Stimulated activated CD8-positive, alpha-beta memory T cell treated with anti-CD3 and anti-CD28 coated beads, Interleukin-12 subunit alpha, Interleukin-12 subunit beta, amount 100 ng/mL, for 1 hour (primary cell): ENCODE data around the gene DUS3L.
A peak's percentile ranks its signal among the peaks of the same experiment; 100 is the strongest.

ENCODE experiments used
- DNase-seq: peaks from one replicate; pipeline ENCODE4 v3.0.0-alpha.2; 2020; ENCODE audit warnings: low read depth

The DUS3L gene, protein sequence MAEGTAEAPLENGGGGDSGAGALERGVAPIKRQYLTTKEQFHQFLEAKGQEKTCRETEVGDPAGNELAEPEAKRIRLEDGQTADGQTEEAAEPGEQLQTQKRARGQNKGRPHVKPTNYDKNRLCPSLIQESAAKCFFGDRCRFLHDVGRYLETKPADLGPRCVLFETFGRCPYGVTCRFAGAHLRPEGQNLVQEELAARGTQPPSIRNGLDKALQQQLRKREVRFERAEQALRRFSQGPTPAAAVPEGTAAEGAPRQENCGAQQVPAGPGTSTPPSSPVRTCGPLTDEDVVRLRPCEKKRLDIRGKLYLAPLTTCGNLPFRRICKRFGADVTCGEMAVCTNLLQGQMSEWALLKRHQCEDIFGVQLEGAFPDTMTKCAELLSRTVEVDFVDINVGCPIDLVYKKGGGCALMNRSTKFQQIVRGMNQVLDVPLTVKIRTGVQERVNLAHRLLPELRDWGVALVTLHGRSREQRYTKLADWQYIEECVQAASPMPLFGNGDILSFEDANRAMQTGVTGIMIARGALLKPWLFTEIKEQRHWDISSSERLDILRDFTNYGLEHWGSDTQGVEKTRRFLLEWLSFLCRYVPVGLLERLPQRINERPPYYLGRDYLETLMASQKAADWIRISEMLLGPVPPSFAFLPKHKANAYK

DNA sequence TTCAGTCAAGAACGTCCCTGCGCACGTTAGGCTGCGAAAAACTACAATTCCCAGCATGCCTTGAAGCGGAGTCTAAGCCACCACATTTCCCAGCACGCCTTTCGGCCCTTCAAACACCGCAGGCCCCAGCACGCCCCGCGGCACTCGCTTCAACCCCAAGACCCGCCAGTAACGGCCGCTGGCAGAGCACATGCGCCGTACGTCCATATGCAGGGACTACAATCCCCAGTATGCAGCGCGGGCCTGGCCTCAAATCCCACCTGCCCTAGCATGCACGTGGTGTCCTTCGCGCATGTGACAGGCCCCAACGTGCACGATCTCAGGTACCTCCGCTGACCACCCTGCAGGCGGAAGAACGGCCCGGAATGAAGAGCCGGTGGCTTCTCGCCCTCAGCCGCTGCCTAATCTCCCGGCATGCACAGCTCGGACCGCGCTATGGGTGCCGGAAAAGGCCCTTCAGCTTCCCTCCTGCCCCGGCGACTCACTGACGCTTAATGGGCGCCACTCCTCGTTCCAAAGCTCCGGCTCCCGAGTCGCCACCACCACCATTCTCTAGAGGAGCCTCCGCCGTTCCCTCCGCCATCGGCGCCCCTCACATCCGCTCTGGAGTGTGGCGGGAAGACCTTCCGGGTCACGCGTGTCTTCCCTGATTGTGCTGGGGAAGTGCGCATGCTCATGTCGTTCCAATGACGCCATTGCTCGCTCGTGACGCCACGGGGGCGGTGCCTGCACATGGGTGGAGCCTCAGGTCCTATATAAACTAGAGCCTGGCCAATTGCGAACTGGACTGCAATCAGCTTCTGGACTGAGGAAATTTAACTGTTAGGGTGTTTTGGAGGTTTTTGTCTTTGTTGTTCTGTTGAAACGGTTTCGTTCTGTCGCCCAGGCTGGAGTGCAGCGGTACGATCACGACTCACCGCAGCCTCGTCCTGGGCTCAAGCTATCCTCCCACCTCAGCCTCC lies at the start of gene DUS3L:
Gene DUS3L, minus strand, starts transcription at position 605 of the 962 bp plus-strand sequence. Its CDS starts 22 bp downstream, at position 583.
- peak; percentile 94 for DNase-seq

DNA sequence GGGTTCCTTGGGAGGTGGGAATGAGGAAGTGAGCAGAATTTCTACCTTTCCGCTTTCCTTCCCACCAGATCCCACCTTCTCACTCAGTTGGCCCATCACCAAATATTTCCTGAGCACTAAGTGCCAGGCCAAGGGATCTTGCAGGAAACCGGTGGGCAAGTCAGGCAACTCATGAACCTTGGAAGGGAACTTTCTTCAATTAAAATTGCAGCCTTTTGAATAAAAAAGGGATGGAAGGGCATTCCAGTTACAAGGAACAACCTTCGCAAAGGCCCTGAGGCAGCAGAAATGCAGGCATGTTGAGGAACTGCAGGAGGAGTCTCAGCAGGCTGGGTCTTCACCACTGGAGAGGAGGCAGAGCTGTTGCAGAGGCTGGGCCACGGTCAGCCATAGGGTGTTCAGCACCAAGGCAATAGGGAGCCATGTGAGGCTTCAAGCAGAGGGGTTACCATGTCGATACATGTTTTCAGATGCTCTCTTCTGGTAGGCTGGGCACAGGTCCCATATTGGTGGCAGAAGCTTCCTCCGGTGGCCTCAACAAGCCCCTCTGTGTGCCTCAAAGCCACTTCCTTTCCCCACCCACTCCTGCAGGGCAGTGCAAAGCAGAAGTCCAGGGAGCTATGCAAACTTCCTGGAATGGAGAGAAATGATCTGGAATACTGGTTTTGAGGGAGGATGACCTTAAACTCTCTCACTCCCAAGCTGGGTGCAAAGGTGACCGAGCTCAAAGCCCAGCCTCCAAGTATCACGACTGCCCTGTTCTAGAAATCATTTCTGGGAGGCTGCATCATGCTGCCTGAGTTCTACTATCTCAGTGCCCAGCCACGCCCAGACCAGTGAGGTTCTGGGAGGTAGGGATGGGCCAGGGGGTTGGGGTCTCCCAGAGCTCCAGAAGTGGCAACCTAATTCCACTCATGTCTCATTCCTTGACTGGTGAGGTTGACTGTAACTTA lies 48.4 kb upstream of the DUS3L start, which contains the start of gene FUT6:
Gene FUT6, minus strand, starts transcription at position 638 of the 953 bp plus-strand sequence. CDS start 7,135 bp downstream, outside the sequence.
- no peak for DNase-seq

DNA sequence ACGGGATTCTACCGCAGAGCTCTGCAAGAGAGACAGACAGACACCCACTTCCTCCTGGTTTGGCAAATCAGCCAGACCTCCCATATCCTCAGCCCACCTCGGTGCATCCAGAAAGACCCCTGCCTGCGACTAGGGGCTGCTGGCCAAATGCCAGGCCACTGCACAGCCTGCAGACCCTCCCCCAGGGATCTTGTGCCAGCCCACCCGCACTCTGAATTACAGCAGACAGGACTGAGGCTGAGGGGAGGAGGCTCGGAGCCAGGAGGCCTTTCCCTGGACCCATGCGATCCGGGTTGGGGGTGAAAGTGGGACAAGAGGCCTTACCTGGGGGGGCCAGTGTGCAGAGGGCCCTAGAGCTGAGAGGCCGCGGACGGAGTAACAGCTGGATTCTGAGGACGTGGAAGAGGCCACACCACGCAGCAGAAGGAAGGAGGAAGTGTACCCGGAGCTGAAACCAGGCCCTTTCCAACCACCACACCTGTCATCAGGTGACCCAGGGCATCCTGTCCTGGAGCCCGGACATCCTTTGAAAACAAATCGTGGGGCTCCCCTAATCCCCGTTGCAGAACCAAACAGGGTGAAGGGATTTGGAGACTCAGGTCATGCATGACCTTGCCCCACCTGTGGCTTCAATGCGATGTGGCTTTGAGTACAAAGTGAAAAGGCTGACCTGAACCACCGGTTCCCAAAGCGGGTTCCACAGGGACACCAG lies 47.5 kb upstream of the DUS3L start:
- no peak for DNase-seq

DNA sequence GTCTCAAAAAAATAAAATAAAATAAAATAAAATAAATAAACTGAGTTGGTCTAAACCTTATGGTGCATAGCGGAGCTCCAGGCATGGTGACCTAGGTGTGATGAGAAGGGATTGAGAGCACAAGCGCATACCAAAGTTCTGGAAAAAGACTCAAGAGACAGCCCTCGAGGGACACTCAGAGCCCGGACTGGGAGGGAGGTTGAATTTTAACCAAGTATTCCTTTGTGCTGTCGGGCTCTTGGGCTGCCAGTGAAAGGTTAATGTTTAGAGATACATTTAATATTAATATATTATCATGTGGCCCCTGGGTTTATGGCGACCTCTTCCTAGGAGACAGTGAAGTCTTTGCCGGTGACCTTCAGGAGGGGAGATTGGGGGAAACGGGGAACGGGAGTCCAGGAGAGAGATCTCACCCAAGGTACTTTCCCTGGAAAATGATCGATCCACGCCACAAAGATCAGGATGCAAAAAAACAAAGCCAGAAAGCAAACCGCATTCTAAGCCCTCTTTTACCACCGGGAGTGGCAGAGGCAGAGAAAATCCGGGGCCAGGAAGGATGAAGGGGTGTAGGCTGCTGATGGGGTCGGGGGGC lies 46.9 kb upstream of the DUS3L start:
- DNase-seq: no peak

DNA sequence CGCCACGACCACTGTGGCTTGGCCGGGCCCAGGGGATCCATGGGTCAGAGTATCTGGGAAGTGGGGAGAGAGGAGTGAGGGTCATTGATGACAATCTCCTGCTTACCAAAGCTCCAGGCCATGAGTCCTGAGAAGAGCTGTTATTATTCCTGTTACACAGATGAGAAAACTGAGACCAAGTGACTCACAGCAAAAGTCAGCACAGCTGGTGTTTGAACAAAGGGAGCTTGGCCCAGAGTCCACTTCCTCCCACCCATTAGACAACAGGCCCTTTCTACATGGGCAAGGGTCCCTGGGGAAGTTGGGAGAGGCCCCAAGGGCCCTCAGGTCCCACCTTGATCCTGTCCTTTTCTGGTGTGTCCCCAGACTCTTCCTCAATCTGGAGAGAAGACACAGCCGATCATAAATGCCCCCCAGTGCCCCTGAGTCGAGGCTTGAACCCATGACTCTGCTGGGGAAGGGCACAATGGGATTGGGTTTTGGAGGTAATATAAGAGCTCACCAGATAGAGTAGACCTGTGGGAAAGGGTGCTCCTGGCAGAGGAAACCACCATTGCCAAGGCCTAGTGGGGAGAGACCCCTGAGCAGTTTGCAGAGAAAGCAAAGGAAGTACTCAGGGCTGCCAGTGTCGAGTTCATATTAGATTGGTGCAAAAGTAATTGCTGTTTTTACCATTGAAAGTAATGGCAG lies 41.7 kb upstream of the DUS3L start:
- DNase-seq: no peak

DNA sequence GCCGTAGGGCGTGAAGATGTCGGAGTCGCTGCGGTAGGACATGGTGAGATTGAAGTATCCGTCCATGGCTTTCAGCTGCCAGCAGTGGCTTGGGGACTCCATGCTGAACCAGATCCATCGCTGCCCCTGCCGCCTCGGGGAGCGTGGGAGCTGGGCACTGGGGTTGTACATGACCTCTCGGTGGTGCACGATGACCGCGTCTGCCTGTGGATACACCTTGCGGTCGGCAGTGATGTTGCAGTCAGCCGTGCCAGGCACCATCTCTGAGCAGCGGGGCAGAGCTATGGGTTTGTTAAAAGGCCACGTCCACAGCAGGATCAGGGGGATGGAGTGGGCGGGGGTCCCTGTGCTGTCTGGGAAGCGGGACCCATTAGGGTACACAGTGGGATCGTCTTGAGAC lies 41.1 kb upstream of the DUS3L start:
- DNase-seq: no peak

DNA sequence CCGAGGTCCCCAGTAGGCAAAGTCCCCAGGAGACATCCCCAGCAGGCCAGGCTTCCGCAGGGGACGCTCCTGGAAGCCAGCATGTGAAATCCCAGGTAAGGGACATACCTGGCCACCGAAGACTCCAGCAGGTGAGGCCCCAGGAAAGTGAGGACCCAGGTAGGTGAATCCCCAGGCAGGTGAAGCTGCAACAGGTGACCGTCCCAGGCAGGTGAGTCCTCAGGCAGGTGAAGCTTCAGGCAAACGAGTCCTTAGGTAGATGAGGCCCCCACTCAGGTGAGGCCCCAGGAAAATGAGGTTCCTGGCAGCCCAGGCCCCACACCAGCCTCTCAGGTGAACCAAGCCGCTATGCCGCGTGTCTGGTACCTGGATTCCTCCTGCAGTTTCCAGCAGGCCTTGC lies 40.2 kb upstream of the DUS3L start:
- DNase-seq: no peak

DNA sequence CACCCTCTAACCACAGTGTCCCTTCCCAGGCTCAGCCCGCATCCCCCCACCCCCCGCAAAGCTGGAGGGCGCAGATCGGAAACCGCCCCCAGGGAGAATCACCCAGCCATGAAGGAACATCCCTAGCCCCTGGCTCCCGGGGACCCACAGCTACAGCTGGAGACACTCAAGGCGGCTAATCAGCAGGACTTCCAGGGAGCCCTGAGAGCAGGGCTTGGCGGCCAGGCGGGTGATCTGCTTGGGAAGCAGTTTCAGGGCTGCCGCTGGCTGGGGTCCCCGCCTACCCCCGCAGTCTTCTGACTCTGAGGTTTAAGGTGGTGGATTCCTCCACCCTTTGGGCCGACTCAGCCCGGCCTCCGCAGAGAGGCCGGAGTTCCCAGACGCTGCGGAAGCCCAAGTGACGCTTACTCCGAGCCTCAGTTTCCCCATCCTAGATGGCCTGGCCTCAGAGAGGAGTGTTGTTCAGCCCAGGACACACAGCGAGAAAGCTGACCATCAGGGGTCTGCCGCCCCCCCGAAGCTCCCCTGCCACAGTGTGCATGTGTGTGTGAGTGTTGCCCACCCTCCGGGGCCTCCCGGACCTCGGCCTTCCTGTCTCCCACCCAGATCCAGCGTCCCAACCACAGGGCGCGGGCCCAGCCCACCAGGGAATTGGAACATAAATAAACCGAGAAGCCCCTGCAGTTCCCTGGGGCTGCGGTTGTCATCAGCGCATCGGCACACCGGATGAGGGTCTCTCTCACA lies 38.8 kb upstream of the DUS3L start:
- no peak for DNase-seq

DNA sequence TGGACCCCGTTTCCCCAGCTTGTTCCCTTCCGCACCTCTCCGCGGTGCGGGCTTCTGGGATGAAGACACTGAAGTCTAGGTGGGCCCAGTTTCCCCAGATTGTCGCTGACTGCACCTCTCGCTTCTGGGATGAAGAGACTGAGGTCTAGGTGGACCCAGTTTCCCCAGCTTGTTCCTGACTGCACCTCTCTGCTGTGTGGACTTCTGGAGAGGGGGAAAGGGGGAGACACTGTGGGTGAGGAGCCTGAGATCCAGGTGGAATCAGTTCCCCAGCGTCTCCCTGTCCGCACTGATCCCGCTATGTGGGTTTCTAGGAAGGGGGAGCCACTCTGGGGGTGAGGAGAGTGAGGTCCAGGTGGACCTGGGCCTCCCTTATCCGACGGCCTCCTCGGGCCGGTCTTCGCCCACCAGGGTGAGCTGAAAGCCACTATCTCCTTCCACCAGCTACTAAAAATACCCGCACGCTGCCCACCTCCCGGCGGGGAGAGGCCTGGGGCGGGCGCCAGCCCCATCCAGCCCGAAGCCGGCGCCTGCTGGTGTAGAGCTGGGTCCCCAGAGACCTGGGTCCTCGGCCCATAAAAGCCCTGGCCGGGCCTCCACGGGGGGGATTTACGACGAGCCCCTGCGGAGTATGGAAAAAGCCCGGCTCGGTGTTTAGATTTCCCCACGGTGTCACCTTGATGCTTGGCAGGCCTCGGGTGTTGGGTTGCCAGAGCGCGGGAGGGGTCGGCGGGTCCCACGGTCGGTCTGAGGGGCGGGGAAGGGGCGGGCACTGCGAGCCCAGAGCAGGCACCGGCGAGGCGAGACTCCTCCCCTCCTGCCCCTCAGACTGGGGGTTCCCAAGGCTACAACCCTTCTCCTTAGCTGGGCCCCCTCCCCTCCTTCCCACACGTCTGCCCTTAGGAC lies 38.0 kb upstream of the DUS3L start:
- no peak for DNase-seq

DNA sequence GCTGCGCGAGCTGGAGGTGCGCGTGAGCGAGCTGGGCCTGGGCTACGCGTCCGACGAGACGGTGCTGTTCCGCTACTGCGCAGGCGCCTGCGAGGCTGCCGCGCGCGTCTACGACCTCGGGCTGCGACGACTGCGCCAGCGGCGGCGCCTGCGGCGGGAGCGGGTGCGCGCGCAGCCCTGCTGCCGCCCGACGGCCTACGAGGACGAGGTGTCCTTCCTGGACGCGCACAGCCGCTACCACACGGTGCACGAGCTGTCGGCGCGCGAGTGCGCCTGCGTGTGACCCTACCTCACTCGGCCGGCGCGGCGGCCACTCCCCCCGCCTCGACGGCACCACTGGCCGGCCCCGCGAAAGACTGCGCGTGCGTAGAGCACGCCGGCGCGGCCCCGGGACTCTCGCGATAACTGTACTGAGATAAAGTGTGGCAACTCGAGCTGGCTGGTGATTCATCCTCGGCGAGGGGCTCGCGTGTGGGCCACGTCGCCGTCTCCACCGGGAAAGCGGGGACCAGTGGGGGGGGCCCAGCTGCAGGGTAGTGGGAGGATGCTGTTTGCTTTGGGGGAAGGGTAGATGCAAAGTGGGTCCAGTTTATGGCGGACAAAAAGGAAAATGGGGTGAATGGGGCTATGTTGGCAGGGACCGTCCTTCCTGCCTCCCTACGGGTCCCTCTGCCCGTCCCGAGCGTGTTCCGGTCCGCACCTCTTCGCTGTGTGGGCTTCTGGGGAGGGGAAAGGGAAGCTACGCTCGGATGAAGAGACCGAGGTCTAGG lies 37.1 kb upstream of the DUS3L start:
- DNase-seq: peak; percentile 84

DNA sequence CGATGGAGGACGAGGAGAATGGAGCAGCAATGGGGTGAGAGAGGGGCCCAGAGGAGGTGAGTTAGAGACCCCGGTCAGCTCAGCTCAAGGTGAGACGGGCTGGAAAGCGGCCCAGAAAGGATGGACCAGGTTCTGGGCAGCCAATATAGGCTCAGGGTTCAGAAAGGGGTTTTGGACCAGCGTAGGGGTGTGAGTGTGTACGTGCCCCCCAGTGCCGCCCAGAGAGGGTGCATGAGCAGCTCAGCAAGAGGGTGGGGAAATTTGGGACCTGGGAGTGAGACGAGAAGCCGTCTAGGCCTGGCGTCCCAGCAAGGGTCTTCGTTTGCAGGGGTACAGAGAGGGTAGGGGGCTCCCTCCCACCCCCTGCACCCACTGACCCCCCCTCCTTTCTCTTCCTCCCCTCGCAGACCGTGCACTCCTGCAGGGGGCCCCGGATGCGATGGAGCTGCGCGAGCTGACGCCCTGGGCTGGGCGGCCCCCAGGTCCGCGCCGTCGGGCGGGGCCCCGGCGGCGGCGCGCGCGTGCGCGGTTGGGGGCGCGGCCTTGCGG lies 36.5 kb upstream of the DUS3L start:
- DNase-seq: no peak

DNA sequence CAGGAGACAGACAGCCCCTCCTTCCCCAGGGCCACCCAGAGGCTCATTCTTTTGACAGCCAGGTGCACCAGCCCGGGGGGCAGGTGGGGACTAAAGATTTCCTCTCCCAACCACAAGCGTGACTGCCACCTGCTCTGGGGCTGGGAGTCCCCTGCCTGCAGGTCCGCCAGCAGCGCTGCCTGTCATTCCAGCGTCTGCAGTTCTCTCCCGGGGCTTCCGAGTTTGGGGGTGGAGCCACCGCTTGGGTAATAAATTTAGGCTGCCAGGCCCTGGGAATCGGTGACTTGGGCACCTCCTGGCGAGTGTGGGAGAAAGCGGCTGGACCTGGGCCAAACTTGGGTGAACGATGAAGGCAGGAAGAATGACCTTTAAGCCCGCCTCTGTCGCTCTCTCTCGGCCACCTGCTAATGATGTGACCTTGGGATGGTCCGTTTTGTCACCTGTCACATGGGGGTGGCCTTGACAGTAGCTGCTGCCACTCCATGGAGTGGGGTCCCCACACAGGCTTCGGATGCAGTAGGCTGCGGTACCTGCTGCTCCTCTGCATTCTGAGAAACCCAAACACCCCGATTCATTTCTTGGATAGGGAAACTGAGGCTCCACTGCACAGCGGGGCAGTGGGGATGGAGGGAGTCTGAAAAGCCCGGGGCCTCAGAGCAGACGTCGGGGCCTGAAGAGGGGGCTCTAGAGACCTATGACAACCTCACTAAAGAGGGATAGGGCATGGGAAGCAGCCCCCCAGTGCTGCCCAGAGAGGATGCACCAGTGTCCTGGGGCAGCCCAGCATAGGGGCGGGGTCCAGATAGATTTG lies 35.8 kb upstream of the DUS3L start:
- DNase-seq: no peak

DNA sequence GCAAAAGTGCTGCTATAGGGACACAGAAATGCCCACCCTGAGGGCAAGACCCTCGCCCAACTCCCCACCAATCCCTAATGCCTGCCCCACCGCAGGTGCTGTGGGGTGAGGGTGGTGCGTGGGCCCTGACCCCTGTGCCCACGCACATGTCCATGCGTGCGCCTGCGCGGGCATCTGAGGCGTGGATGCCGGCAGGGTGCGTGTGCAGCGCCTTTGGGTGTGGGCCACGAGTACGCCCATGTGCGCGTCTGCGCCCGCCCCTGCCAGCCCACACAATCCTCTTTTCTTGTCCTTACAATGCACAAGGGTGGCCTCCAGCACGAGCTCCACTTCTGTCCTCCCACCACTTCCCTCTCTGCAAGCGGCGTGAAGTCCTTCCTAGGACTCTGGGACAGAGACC lies 34.2 kb upstream of the DUS3L start:
- DNase-seq: no peak

DNA sequence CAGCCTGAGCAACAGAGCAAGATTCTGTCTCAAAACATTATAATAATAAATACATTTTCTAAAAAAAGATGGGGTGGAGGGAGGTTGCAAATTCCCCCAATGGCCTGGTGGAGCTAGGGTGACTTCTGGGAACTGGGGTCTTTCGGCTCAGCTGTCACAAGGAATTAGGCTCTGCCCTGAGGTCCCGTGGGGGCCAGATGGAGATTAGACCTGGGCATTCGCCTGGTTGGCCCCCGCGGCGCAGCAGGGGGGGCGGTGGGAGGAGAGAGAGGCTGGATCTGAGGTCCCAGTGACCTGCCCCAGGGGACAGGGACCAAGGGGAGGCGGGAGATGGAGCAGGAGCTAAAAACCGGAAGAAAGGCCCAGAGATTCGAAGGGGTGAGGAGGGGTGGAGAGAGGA lies 33.8 kb upstream of the DUS3L start:
- DNase-seq: no peak

DNA sequence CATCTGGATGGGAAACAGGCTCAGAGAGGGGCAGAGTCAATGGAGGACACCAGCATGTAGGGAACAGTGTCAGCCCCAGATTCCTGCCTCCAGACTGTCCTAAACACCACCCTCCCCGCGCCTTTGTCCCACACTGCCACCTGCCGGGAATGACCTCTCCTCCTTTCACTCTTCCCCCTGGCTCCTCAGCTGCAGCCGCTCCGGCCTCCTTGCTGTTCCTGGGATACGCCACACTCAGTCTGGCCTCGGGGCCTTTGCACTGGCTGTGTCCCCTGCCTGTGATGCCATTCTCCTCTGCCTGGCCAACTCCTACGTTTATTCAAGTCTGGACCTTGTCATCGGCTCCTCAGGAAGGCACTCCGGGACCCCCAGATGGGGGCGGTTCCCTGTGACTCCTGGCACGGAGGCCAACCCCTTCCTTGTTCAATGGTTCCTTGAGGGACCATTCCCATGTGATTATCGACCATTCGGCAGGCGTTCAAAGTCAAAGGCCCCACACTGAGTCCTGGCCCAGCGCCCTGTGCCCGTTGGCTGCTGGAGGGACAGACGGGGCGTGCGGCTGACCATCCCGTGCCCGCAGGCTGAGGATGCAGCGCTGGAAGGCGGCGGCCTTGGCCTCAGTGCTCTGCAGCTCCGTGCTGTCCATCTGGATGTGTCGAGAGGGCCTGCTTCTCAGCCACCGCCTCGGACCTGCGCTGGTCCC lies 32.8 kb upstream of the DUS3L start:
- DNase-seq: no peak
